HG03095 (cell line): ENCODE measurements around the gene NCOA7.
"Not testable (repeated sequence)": the region's sequence is repeated elsewhere in the genome, so short reads cannot be mapped to it uniquely, and the experiment has no call there.

Experiments
- ATAC-seq: cut with Tn5 transposase; IDR thresholded peaks from one replicate; pipeline ENCODE4 v1.9.1; 2021; ENCODE audit warnings: moderate library complexity; ENCODE audit not compliant: unreplicated experiment

NCOA7 gene

GRCh38 chr6:125942672-125943527, 152.1 kb downstream of the NCOA7 start:
- no peak for ATAC-seq

- no peak for ATAC-seq
Measured at GRCh38 chr6:125943528-125944433, 153.0 kb downstream of the NCOA7 start.

GRCh38 chr6:125944434-125944816, 153.7 kb downstream of the NCOA7 start:
- no peak for ATAC-seq

- no peak for ATAC-seq
Measured at GRCh38 chr6:125944896-125945295, 154.1 kb downstream of the NCOA7 start.

GRCh38 chr6:125945378-125946141, 154.8 kb downstream of the NCOA7 start:
- no peak for ATAC-seq

GRCh38 chr6:125947615-125948014, 156.9 kb downstream of the NCOA7 start:
- no peak for ATAC-seq

- no peak for ATAC-seq
Measured at GRCh38 chr6:125948455-125948854, 157.7 kb downstream of the NCOA7 start.

- ATAC-seq = no peak
Measured at GRCh38 chr6:125949069-125949468, 158.3 kb downstream of the NCOA7 start.

- no peak for ATAC-seq
Measured at GRCh38 chr6:125950293-125950692, 159.5 kb downstream of the NCOA7 start.

GRCh38 chr6:125950716-125951115, 160.0 kb downstream of the NCOA7 start:
- not testable (repeated sequence) for ATAC-seq

- ATAC-seq = no peak
Measured at GRCh38 chr6:125951323-125951722, 160.6 kb downstream of the NCOA7 start.

GRCh38 chr6:125952764-125953501, 162.2 kb downstream of the NCOA7 start:
- no peak for ATAC-seq

GRCh38 chr6:125953502-125953875, 162.7 kb downstream of the NCOA7 start:
- ATAC-seq = no peak

GRCh38 chr6:125954735-125955339, 164.1 kb downstream of the NCOA7 start:
- ATAC-seq = no peak

- ATAC-seq = no peak
Measured at GRCh38 chr6:125955973-125956372, 165.2 kb downstream of the NCOA7 start.

GRCh38 chr6:125956506-125957390, 166.0 kb downstream of the NCOA7 start, which contains the start of gene HINT3:
Gene HINT3 (plus strand): TSS chr6:125956770. CDS start chr6:125956978, 208 bp downstream.
- peak; percentile 91 for ATAC-seq

- no peak for ATAC-seq
Measured at GRCh38 chr6:125957391-125957693, 166.6 kb downstream of the NCOA7 start.

- no peak for ATAC-seq
Measured at GRCh38 chr6:125957845-125958244, 167.1 kb downstream of the NCOA7 start.

- no peak for ATAC-seq
Measured at GRCh38 chr6:125959041-125959440, 168.3 kb downstream of the NCOA7 start.
